Keratinocyte (primary cell): ENCODE data around the gene OR51A4. TPM values are rescaled to one million over a fixed set of nuclear protein-coding genes. Genes with fewer than 3 reads are reported as not detected.

Source experiments
- DNase-seq: peaks from one replicate; pipeline ENCODE4 v3.0.0-alpha.2; 2011; ENCODE audit warnings: low read depth, missing footprints, low spot score
- FAIRE-seq: peaks from 2 replicates; lab custom pipeline; 2011; peaks lifted over from hg19 to GRCh38; lab: Jason Lieb, UNC
- H2AFZ ChIP-seq: 2 replicates; pipeline ENCODE4 v1.6.0; 2012; ENCODE audit warnings: low read length, control low read depth, inconsistent platforms; ENCODE audit not compliant: control insufficient read depth
- H3K27ac ChIP-seq: 2 replicates; pipeline ENCODE4 v1.5.1; 2011; ENCODE audit warnings: low read length; ENCODE audit not compliant: control insufficient read depth, insufficient read depth
- H3K27me3 ChIP-seq: 3 replicates; pipeline ENCODE4 v1.6.0; 2011; ENCODE audit warnings: low read length; ENCODE audit not compliant: control insufficient read depth, insufficient read depth; ENCODE audit errors: extremely low read depth
- H3K36me3 ChIP-seq, 2 experiments: 2 replicates in 1 of 2; 3 replicates in 1 of 2; pipeline ENCODE4 v1.5.1; 2011; ENCODE audit warnings: low read length in 2 of 2, mild to moderate bottlenecking in 1 of 2; ENCODE audit not compliant: control insufficient read depth in 2 of 2, insufficient read depth in 2 of 2; ENCODE audit errors: extremely low read depth in 1 of 2
- H3K4me1 ChIP-seq: 3 replicates; pipeline ENCODE4 v1.5.1; 2011; ENCODE audit warnings: low read length; ENCODE audit not compliant: control insufficient read depth, insufficient read depth; ENCODE audit errors: extremely low read depth
- H3K4me2 ChIP-seq: 3 replicates; pipeline ENCODE4 v1.6.0; 2011; ENCODE audit warnings: low read depth, low read length; ENCODE audit not compliant: control insufficient read depth, insufficient read depth; ENCODE audit errors: extremely low read depth
- H3K4me3 ChIP-seq, 3 experiments: fragments of 200-600 bp in 1 of 3; sonication (generic) in 1 of 3; 2 replicates in 2 of 3; 3 replicates in 1 of 3; pipeline ENCODE4 v1.5.1; 2011 to 2016; ENCODE audit warnings: low read length in 3 of 3, mild to moderate bottlenecking in 3 of 3, control low read depth in 2 of 3, inconsistent platforms in 1 of 3, low read depth in 1 of 3, mixed read lengths in 1 of 3, mixed run types in 1 of 3, moderate library complexity in 1 of 3; ENCODE audit not compliant: control insufficient read depth in 2 of 3, insufficient read depth in 2 of 3; ENCODE audit errors: extremely low read depth in 1 of 3
- H3K79me2 ChIP-seq: 2 replicates; pipeline ENCODE4 v1.6.0; 2012; ENCODE audit warnings: low read length; ENCODE audit not compliant: control insufficient read depth, insufficient read depth
- H3K9ac ChIP-seq: 3 replicates; pipeline ENCODE4 v1.6.0; 2011; ENCODE audit warnings: low read length; ENCODE audit not compliant: control insufficient read depth, insufficient read depth; ENCODE audit errors: extremely low read depth
- H3K9me1 ChIP-seq: 3 replicates; pipeline ENCODE4 v1.6.0; 2011; ENCODE audit warnings: low read length; ENCODE audit not compliant: control insufficient read depth, insufficient read depth; ENCODE audit errors: extremely low read depth
- H3K9me3 ChIP-seq: 2 replicates; pipeline ENCODE4 v1.5.1; 2012; ENCODE audit warnings: low read depth, low read length; ENCODE audit not compliant: control insufficient read depth
- H4K20me1 ChIP-seq: 3 replicates; pipeline ENCODE4 v1.6.0; 2011; ENCODE audit warnings: low read length; ENCODE audit not compliant: control insufficient read depth, insufficient read depth; ENCODE audit errors: extremely low read depth
- EZH2 ChIP-seq: IDR thresholded peaks from one replicate; pipeline ENCODE4 v1.6.1; 2012; ENCODE audit warnings: inconsistent platforms, mild to moderate bottlenecking, low read length, moderate library complexity
- dilution Hi-C: fragments of 300-500 bp; cut with MboI; formaldehyde crosslinking; loops from one replicate; pipeline ENCODE4 v1.7.0; 2020; ENCODE audit warnings: low sequenced_read_pairs; ENCODE audit not compliant: extremely low pct_ligation_motif_present
- polyA plus RNA-seq, 5 experiments: library from polyadenylated mRNA; depleted of rRNA in 3 of 5; stranded (reverse) in 3 of 5; stranded (forward) in 1 of 5; unstranded in 1 of 5; fragments of >200 nt; gene quantifications; 1 replicate in 1 of 5; 2 replicates in 3 of 5; 3 replicates in 1 of 5; pipeline versions ENCODE4 v1.2.1 to v1.2.3, GENCODE V29; 2011 to 2012; ENCODE audit warnings: missing spikeins in 2 of 5, low read depth in 1 of 5, low replicate concordance in 1 of 5
- TF ChIP-seq, protein P1 (sequence below), 3 experiments: IDR thresholded peaks in 1 of 3; conservative IDR thresholded peaks in 1 of 3; optimal IDR thresholded peaks in 1 of 3; 2 replicates in 2 of 3; 3 replicates in 1 of 3; pipeline versions ENCODE3 to v1.5.1; 2011; ENCODE audit warnings: low read length in 3 of 3, mild to moderate bottlenecking in 3 of 3, moderate library complexity in 2 of 3, control low read depth in 1 of 3, inconsistent platforms in 1 of 3; ENCODE audit not compliant: insufficient read depth in 2 of 3; ENCODE audit errors: extremely low read depth in 1 of 3

The OR51A4 gene
- polyA plus RNA-seq, 1 donor (not counting 4 experiments of a cell fraction or from before 2014, with no cell fraction given) = not detected

DNA sequence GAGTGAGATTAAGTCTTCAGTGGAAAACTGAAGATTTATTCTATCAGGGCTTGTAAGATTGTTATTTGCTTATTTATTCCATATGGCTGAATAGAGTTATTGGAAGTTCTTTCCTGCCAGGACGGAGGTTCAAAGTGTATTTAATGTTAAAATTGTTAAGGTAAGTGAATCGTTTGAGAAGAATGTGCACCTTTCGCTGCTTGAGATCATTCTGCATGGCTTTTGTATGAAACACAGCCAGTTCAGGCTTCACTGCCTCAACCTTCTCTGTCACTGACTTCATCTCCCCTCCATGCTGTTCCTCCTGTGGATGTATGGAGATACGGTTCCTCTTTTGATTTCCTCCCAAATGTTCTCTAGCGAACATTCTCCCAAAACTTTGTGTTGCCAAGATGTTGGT lies 28.0 kb upstream of the OR51A4 start:
- no peaks in the 10 kb centered on the region for H3K9me1 ChIP-seq
- no peaks in the 10 kb centered on the region for H3K4me1 ChIP-seq
- TF ChIP-seq EZH2 = no peak
- TF ChIP-seq, protein P1, sequence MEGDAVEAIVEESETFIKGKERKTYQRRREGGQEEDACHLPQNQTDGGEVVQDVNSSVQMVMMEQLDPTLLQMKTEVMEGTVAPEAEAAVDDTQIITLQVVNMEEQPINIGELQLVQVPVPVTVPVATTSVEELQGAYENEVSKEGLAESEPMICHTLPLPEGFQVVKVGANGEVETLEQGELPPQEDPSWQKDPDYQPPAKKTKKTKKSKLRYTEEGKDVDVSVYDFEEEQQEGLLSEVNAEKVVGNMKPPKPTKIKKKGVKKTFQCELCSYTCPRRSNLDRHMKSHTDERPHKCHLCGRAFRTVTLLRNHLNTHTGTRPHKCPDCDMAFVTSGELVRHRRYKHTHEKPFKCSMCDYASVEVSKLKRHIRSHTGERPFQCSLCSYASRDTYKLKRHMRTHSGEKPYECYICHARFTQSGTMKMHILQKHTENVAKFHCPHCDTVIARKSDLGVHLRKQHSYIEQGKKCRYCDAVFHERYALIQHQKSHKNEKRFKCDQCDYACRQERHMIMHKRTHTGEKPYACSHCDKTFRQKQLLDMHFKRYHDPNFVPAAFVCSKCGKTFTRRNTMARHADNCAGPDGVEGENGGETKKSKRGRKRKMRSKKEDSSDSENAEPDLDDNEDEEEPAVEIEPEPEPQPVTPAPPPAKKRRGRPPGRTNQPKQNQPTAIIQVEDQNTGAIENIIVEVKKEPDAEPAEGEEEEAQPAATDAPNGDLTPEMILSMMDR (optimal IDR thresholded peaks at IDR 0.05 in 1 of 3, IDR thresholded peaks at IDR 0.05 in 1 of 3, conservative IDR thresholded peaks at IDR 0.05 in 1 of 3; ENCODE audit: extremely low read depth in 1 of 3, insufficient read depth in 2 of 3, low read length in 3 of 3) = no peak
- FAIRE-seq = no peak
- no peak overlapping the region for H3K4me3 ChIP-seq
- no peak overlapping the region for H3K9ac ChIP-seq
- dilution Hi-C loops = no loop called here
- no peaks in the 10 kb centered on the region for H4K20me1 ChIP-seq
- no peaks in the 10 kb centered on the region for H3K79me2 ChIP-seq
- no peak for DNase-seq
- no peaks in the 10 kb centered on the region for H3K36me3 ChIP-seq
- no peaks in the 10 kb centered on the region for H3K27me3 ChIP-seq
- H2AFZ ChIP-seq = no peak overlapping the region
- H3K4me2 ChIP-seq = no peak overlapping the region
- no peaks in the 10 kb centered on the region for H3K9me3 ChIP-seq
- H3K27ac ChIP-seq = no peak overlapping the region

DNA sequence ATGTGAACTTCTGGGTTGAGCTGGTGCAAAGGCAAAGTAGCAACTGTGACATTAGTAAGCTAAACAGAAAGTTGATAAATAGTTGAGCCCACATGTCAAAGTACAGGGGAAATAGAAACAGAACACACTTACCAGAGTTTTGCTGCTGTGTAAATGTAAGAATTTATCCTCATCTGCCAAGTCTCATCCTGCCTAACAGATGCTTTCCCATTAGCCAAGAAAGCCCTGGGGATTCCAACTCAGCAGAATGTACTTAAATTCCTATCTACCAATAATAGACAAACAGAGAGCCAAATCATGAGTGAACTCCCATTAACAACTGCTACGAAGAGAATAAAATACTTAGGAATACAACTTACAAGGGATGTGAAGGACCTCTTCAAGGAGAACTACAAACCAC lies 15.4 kb upstream of the OR51A4 start:
- no peaks in the 10 kb centered on the region for H4K20me1 ChIP-seq
- no peak overlapping the region for H3K27ac ChIP-seq
- H3K9me3 ChIP-seq = no peaks in the 10 kb centered on the region
- no peaks in the 10 kb centered on the region for H3K79me2 ChIP-seq
- no peak overlapping the region for H2AFZ ChIP-seq
- FAIRE-seq (no peak), DNase-seq (no peak)
- no peaks in the 10 kb centered on the region for H3K36me3 ChIP-seq
- no peak overlapping the region for H3K4me3 ChIP-seq
- TF ChIP-seq EZH2 = no peak
- TF ChIP-seq, protein P1 (optimal IDR thresholded peaks at IDR 0.05 in 1 of 3, IDR thresholded peaks at IDR 0.05 in 1 of 3, conservative IDR thresholded peaks at IDR 0.05 in 1 of 3; ENCODE audit: extremely low read depth in 1 of 3, insufficient read depth in 2 of 3, low read length in 3 of 3) = no peak
- H3K27me3 ChIP-seq = no peaks in the 10 kb centered on the region
- no peaks in the 10 kb centered on the region for H3K4me1 ChIP-seq
- H3K4me2 ChIP-seq = no peak overlapping the region
- no peak overlapping the region for H3K9ac ChIP-seq
- no peaks in the 10 kb centered on the region for H3K9me1 ChIP-seq
- dilution Hi-C loops = no loop called here
